ENCODE measurements around the gene NBEA.

DNA sequence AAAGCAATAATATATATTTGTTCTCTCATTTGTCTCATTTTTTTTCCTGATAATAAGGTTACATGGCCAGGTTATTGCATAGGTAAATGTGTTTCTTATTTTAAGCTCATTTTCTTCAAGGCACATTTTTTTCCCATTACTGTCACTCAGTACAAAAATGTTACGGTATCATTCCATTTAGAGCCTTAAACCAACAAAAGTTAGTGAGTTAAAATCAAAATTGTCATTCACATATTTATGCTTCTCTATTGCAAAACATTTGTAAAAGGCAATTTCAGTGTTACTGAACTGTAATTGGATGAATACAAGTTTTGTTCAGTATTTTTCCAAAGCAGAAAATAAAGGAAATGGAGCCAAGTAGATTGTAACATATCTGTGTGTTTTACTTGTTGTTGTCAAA, 652.0 kb downstream of the NBEA start:
- TF ChIP-seq, protein P1, sequence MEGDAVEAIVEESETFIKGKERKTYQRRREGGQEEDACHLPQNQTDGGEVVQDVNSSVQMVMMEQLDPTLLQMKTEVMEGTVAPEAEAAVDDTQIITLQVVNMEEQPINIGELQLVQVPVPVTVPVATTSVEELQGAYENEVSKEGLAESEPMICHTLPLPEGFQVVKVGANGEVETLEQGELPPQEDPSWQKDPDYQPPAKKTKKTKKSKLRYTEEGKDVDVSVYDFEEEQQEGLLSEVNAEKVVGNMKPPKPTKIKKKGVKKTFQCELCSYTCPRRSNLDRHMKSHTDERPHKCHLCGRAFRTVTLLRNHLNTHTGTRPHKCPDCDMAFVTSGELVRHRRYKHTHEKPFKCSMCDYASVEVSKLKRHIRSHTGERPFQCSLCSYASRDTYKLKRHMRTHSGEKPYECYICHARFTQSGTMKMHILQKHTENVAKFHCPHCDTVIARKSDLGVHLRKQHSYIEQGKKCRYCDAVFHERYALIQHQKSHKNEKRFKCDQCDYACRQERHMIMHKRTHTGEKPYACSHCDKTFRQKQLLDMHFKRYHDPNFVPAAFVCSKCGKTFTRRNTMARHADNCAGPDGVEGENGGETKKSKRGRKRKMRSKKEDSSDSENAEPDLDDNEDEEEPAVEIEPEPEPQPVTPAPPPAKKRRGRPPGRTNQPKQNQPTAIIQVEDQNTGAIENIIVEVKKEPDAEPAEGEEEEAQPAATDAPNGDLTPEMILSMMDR (conservative IDR thresholded peaks at IDR 0.05) = no peak
- no peak for TF ChIP-seq ZFX (IDR thresholded peaks at IDR 0.05)
